HPDE6-E6E7 (cell line): ENCODE measurements around the gene ATP2B1.

ENCODE experiments used
- DNase-seq: peaks from one replicate; pipeline ENCODE4 v3.0.0; 2011; ENCODE audit warnings: missing footprints; ENCODE audit errors: extremely low spot score

ATP2B1 gene

DNA sequence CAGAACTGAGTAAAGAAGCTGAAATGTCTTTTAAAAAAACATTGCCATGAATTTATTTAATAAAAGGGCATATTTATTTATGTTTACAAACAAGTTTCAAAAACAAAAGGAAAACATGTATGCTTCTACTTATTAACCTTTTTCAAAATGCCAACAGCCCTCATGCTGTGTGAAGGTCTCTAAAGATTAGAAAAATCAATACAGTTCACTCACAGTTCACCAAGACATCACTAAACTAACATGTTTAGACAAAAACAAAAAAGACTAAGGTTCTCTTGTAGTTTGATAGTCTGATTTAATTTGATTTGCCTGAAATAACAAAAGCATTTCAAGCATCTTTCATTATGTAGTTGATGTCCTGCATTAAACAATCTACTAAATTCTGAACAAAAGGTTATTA lies 118.9 kb downstream of the ATP2B1 start:
- no peak for DNase-seq

DNA sequence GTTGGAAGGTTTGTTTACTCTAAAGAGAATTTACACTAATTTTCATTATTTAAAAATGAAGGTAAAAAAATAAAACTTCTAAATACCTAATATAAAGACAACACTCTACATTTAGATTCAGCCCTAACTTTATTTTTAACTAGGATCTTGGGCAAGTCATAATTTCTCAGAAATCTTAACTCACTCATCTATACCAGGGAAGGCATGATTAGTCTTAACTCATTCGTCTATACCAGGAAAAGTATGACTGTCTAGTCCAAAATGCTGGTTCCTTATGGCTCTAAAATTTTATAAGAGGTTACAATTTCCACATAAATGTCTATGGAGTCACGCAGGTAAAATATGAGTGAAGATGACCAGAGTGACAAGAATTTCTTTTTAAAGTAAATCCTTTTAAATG lies 130.1 kb downstream of the ATP2B1 start:
- DNase-seq = no peak

DNA sequence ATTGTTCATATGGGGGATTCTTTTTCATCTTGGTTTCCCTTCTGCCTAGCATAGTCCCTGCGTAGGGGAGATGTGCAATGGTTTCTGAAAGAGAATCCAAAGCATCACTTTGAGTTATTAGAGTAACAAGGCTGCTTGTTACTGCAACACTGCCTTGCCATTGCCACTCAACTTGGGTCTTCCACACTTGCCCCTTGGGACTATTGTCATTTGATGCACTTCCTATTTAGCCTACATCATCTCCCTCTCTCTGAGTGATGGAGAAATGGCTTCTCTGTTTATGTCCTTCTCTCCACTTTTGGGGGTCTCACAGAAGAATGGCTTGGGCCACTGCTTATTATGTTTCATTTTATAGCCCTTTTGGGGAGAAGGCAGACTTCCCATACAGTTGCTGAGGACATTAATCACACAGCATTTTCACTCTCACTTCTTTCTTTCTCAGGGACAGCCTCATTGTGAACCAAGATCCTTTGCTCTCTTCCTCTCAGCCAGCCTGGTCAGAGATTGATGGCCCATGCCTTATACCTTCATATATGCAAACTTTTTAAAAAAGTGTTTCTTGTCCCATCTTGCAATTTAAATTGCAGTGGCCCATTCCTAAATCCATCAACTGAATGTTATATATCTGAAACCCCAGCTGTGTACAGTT lies 131.9 kb downstream of the ATP2B1 start:
- DNase-seq = no peak

DNA sequence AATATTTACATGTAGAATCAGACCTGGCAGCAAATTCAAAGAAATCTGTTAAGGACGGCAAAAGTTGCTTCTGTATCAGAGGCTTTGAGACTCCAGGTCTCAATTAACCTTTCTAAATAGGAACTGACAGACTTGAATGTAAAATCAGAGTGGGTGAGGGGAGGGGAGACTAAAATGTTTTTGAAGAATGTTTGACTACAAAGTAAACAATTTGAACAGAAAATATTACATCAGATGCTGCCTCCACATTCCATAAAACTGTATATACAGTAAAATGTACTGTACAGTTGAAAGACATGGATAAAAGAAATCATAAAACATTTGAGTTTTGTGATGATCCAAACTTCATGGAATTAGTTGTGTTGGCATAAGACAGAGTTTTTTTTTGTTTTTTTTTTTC lies 133.3 kb downstream of the ATP2B1 start:
- DNase-seq = no peak

DNA sequence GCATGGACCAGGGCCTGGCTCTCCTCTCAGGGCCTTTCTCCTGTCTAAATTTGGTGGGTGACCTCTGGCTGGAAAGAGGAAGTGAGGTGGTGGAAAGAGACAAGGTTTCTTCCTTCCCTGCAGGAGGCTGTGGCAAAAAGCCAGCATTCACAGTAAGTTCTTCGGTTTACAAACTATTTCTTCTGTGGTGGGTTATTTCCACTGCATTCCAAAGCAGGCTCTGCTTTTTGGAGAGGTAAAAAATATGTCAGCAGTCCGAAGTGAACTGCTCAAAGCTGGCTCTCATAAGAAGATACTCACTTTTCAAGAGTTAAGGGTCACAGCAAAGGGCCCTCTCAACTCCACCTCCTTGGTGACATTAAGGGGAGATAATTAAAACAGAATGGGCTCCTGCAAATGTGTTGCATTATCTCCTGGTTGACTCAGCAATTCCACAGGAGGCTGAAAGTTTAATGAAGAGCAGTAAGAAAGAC lies 133.9 kb downstream of the ATP2B1 start:
- DNase-seq = no peak

DNA sequence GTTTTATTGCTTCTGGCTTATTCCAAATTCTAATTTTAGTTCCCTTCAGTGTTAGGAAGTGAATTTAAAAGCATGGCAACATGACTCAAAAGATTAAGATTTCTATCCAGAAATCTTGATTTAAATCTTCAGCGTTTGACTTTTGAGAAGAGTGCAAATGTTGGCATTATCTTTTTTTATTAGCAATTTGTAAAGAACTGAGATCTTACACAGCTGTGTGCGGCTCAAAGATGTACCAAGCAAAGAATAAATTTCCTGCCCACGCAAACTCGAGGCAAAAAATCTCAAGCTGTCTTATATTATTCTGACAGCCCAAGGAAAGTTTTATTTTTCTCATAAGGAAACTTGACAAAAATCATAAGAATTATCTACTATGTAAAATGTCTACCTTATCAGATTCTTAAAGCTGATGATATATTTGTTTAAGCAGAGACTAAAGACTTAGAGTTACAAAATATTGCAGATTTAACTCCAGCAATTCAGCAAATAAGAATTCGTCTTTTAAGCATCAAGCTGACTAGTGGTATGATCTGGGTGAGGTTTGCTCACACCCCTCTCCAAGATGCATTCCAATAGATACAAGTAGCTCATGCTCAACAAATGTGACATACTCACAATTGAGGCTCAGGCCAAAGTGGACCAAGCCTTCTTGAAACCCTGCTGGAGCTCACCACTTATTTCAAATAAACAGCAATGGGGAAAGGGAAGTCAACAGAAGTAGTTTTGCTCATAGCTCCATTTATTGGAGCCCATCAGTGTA lies 135.4 kb downstream of the ATP2B1 start:
- no peak for DNase-seq

DNA sequence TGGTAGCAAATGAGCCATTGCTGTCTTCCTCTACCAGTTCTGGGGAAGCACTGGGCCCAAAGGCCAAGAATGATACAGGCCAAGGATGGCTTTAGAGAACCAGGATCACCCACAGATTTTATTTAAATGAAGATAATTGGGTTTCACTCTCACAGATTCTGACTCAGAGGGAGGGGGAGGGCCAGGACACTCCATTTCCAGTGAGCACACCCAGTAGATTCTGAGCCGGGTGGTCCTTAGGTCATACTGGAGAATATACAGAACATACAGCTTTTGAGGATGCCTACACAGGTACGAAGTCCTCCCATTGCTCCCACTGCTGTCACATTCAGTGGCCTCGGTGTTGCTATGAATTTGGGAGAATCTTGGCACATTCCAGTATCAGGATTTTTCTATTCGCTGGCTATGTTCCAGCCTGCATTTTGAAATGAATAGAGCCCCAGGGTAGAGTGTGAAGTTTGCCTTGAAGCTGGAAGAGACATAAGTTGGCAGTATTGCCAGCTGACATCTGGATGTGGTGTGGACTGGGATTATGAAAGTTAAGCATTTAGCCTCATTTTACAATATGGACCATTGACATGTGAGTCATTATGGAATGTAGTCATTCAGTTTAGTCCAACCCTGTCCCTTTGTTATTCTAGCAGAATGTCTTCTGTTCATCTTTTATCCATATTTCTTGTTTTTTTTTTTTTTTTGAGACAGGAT lies 137.0 kb downstream of the ATP2B1 start:
- DNase-seq = no peak

DNA sequence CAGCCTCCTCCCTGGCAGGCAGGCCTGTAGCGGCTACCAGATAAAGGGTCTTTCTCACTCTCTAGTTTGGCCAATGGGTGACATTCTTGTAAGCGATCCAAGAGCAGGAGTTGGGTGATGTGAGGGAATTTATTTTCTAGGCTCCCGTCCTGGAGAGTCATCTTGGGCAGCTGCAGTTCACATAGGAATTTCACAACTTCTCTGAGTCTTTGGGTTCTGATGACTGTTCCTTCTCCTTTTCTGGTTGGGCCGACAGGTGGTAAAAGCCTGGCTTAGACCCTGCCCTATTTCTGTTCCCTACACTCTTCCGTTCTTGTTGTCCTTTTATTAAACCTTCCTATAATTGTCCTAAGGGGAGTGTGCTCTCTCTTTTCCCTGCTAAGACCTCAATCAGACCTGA lies 140.2 kb downstream of the ATP2B1 start:
- no peak for DNase-seq

DNA sequence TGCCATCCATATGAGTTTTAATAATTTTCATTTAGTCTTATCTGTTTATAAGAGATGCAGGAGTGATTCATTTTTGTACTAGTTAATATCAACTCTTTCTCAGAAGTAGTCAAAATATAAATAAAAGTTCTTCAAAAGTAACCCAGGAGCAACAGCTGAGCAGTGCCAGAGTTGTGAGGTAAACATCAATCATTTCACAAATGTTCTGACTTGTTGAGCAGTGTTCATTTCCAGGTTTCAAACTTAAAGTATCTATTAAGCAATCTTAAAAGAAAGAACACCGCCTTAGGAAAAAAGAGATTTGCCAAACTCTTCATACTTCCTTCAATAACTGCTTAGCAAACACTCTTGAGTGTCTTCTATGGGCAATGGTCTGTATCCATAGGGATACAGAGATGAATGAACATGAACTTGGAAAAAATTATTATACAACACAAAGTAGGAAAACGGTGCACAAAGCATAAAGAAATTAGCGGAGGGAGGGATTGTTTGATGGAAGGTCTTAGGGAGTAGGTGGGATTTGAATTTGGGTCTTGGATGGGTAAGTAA lies 140.9 kb downstream of the ATP2B1 start:
- DNase-seq = no peak

DNA sequence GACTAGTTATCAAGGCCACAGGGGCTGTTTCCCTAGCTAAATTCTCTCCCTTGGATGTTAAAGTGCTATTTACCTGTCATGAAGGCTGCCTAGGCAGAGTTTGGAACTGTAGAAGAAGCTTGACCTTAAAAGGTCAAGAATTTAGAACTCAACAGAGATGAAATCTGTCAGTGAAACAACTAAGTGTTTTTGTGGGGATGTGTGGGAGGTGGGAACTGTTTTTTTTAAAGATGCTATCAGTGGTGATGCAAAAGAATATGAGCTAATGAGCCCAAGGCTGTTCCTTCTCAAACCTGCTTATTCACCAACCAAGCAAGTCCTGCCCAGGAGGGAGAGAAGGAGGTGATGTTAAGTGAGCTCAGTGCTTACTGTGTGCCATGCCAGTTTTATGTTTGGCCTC lies 142.0 kb downstream of the ATP2B1 start:
- no peak for DNase-seq

DNA sequence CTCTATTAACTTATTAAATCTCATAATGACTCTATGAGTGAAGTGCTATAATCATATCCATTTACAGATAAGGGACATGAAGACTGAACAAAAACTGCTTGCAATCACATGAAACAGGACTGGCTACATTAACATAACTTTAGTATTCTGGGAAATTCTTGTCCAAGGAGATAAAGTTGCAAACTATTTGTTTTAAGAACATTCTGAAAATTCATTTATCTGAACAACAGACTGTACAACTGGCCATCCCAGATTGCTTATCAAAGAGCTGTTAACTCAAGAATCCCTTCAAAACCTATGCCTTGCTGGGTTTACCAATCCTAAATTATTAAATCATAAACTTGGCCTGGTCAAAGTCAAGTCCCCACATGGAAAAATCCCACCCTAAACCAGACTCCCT lies 143.6 kb downstream of the ATP2B1 start:
- no peak for DNase-seq

DNA sequence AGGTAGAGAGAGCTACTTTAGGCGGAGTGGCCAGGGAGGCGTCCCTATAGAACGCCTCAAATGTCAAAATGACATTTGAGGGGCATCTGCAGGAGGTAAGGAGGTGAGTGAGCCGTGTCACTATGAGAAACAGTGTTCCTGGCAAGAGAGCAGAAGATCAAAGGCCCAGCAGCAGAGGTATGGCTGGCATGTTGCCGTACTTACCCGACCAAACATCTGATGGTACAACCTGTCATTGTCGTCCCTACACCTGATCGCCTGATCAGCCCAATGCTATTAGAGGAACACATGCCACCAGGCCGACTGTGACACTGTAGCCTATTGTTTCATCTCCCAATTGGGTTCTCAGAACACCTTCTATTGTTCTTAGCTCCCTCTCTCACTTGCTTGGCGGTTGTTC lies 148.9 kb downstream of the ATP2B1 start:
- no peak for DNase-seq

DNA sequence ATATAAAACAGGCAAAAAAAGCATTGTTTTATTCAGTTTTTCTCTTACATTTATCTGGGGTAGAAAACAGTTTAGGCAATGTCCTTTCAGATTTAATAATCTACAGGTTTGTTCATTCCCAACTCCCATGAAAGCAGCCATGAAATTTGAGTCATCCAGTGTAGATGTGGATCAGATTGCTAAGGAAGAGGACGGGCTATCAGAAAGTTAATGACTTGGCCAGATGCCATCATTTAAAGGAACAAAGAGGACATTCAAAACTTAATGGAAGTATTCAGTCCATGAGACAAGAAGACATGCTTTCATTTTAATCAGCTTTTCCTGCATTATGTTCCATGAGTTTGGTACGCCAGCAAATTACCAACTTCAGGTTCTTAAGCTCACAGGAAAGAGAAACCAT lies 151.7 kb downstream of the ATP2B1 start:
- DNase-seq = no peak

DNA sequence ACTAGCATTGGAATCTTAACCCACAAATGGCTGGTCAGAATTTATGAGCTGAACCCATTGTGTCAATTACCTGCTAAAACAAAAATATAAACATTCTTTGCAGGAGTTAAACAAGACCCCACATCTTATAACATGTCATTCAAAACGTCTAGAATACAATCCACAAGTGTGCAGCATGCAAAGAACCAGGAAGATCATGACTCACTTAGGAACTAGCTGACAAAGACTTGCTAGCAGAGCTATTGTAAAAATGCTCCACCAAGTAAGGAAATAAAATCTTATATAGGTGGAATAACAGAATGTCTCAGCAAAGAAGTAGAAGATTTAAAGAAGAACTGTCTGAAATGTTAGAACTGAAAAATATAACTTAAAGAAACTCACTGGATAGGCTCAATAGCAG lies 156.3 kb downstream of the ATP2B1 start:
- no peak for DNase-seq

DNA sequence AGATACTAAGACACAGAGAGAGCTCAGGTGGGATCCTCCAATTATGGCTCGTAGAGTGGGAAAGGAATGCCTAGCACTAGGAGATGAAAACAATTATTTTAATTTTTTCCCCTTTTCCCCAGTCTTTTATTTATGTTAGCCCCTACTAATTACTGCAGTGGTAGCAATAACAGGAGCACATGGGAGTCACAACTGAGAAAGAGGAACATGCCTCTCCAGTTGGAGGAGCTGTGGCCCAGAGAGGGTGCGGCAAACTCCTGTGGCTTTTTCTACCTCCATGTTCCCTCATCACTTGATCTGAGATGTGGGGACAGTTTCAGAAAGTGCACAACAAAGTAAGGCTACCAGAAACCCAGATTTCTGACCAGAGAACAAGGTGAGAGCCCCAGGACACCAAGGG lies 156.9 kb downstream of the ATP2B1 start:
- no peak for DNase-seq

DNA sequence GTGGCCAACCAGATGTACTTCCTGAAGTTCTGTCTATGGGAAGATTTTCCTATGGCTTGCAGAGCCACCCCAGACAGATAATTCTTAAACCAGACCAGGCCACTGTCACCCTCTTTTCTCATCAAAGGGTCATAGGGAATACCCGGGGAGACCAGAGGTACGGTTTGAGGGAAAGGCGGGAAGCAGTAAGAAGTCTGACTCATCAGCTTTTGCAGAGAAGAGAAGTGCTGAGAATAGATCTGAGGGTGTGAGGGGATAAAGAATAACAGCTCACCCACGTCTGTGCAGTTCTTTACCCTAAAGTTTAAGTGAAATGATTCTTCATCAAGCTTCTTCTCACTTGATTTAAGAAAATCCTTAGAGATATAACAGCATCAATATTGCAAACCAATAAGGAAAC lies 161.5 kb downstream of the ATP2B1 start:
- DNase-seq = no peak

DNA sequence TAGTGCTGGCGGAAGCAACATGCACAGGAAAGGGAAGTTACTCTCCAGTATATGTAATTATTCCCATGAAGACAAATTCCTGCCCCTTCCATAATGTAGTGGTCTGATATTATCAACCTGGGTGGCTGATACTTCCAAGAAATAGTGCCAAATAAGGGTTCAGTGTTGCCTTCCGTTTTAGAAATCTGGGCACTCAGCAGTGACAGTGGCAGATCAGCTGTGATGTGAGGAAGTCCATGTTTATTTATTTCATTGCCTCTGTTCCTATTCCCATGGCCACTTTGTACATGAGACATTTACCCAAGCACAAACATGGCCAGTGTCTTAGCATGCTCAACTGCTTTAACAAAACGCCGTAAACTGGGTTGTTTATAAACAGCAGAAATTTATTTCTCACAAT lies 162.5 kb downstream of the ATP2B1 start:
- DNase-seq = no peak

DNA sequence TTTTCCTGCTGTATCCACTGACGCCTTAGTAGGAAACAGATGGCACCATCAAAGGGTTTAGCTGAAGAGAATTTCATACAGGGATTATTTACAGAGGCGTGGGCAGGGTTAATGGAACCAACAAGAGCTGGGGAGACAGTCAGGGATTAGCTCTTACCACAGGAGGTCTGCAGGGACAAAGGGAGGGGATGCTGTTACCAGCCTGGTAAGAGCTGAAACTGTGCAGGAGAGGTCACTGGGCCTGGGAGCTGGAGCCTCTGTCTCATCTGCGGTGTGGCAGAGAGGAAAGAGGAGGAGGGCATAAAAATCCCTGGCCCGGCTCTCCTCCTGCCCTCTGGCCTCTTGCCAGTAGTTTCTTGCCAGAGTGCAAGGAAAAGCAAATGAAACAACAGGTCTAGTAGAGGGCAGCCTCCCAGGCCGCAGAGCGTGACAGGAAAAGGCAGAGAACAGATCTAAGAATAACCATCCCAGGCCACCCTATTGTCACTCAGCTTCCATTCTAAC lies 163.9 kb downstream of the ATP2B1 start:
- no peak for DNase-seq

DNA sequence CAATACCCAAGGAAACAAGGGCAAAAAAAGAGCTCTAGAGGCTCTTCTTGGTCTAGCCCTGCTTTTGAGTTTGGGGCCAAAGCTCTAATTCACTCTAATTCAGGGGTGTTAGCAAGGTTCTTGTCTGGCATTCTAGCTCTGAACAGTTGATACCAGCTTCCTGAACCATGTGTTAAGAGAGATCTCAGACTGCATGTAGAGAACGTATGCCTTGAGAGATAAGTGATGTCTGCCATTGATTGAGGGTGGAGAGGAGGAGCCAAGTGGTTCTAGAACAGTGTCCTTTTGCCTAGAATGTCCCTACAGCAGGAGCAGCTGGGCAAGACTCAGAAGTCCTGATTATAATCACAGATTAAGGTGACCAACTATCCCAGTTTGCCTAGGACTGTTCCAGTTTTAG lies 164.6 kb downstream of the ATP2B1 start:
- no peak for DNase-seq

DNA sequence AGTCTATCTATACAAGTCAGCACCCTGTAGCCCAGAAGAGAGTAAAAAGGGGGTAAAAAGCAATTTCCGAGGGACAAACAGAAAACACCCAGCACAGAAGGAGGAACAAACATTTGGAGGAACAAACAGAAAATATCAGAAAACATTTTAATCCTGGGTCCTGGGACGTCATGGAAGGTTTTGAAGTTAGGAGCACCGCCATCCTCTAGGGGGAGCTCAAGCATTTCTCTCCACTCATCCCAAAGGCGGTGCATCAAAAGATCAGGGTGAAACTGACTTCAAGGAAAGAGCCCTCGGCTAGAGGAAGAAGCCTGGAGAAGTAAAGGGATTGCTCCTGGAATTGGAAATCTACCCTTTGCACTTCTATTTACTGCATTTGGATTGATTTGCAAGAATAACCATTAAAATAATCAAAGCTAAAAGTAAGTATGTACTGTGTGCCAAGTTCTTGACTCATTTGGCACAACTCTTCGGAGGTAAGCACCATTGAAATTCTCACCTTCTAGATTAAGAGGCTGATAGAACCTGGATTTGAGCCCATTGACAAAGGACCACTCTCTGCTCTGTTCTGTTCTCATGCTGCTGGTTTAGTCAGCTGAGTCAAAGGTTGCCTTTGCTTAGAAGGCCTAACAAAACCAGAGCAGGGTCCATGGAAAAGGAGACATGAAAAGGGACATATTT lies 165.6 kb downstream of the ATP2B1 start:
- peak; percentile 71 for DNase-seq

DNA sequence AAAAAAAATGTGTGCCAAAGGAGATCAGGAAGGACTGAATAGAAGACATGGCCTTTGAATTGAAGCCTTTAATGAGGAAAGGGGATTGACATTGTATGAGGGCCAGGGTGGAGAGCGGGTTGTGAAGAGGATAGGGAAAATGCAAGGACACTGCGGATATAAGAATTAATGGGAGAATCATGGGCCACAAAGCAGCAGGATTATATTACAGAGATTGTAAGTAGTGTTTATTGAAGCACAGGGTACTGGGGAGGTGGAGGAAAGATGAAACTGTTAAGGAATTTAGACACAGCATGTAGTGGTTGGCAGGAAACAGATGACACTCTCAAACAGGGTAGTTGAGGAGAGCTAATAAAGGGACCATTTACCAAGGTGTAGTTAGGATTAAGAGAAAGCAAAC lies 166.4 kb downstream of the ATP2B1 start:
- DNase-seq = no peak

DNA sequence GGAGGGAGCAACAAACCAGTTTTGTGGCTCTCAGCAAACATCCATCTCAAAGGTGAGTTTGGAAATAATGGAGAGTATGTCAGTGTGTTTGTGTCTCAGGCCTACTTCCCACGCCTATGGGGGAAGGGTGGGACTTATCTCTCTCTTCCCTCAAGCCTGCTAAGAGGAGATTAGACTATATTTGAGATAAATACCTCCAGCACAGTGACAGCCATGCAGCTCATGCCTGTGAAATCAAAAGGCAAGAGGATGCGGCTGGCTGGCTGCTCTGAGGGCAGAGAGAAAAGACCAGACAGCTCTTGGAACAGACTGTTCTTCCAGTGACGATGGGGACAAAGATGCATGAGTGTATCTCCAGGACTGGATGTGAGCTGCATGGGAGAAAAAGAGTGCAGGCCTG lies 168.1 kb downstream of the ATP2B1 start:
- DNase-seq = no peak
